HG03442 (cell line): Measurements from ENCODE around the gene CACNA2D3.
A peak's percentile ranks its signal among the peaks of the same experiment; 100 is the strongest.

Source experiments
- ATAC-seq: cut with Tn5 transposase; IDR thresholded peaks from one replicate; pipeline ENCODE4 v1.9.1; 2021; ENCODE audit warnings: mild to moderate bottlenecking, moderate library complexity; ENCODE audit not compliant: unreplicated experiment

CACNA2D3 gene

GRCh38 chr3:54826251-54826691 lies 703.9 kb downstream of the CACNA2D3 start:
- no peak for ATAC-seq

- ATAC-seq: no peak
Observed at GRCh38 chr3:54827056-54827687, 704.8 kb downstream of the CACNA2D3 start.

GRCh38 chr3:54827776-54828175 lies 705.4 kb downstream of the CACNA2D3 start:
- ATAC-seq: no peak

- no peak for ATAC-seq
Observed at GRCh38 chr3:54830658-54831057, 708.3 kb downstream of the CACNA2D3 start.

- no peak for ATAC-seq
Observed at GRCh38 chr3:54831112-54831511, 708.8 kb downstream of the CACNA2D3 start.

- no peak for ATAC-seq
Observed at GRCh38 chr3:54832876-54833275, 710.5 kb downstream of the CACNA2D3 start.

DNA sequence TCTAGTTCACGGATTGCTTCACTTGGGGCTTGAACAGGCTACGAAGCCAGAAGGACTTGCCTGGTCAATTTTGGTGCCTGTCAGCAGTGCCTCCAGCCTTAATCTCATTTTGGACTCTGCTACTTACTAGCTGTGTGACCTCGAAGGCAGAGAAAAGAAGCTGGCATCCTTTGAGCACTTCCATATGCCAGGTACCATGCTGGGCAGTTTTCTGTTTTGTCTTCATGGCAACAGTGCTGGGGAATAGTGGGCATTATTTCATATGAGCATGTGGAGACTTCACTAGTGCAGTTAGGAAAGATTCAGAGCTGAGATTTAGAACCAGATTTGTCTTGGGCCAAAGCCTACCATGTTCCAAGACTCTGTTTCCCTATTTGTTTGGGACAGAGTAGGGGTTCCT lies 713.3 kb downstream of the CACNA2D3 start:
- ATAC-seq: no peak

- no peak for ATAC-seq
Observed at GRCh38 chr3:54836871-54837270, 714.5 kb downstream of the CACNA2D3 start.

GRCh38 chr3:54837964-54838363 lies 715.6 kb downstream of the CACNA2D3 start:
- ATAC-seq: no peak

DNA sequence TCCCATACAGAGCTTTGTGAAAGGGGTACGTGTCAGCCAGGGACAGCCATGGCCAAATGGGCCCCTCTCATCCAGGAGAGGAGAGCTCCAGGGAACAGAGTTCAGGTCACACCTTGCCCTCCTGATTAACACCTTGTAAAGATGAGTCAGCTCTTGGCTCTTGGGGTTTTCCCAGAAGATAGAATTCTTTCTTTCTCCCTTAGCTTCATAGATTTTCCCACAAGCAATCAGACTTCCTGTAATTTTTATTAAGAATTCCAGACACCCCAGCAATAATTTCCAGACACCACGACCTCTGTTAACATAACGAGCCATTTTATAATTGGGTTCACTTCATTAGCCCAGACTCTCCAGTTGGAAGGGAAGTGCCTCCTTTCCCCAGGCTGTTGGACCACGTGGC lies 719.1 kb downstream of the CACNA2D3 start:
- ATAC-seq: no peak

DNA sequence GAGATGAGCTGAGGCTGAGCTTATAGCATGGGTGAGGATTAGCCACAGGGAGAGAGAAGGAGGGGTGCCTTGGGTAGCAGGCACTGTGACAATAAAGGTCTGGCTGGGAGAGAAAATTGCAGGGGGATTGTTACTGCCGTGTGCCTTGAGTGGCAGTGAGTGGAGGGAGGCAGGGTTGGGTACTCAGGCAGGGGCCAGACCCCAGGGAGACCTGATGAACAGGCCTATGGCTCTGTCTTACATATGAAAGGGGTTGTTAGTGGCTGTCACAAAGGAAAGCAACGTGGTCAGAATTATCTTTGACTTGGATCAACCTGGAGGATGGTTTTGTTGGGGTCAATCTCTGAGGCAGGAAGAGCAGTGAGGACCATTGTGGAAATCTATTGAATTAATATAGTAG lies 721.0 kb downstream of the CACNA2D3 start:
- no peak for ATAC-seq

- no peak for ATAC-seq
Observed at GRCh38 chr3:54844211-54844610, 721.9 kb downstream of the CACNA2D3 start.

DNA sequence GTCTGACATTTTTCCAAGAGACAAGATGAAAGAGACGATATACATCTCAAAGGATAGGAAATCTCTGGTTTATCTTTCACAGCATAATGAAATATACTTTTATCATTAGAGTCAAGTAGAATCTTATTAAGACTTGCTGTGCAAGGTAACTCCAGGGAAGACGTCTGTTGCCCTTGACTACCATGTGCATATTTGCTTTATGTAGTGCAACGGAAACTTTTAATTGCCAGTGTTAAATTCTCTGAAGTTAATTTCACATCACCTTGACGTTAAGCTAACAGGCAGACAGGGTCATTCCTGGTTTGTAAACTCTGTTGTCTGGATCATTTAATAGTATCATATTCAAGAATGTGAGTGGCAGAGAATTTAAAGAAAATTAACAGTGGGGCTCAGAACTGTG lies 722.7 kb downstream of the CACNA2D3 start:
- ATAC-seq: no peak

DNA sequence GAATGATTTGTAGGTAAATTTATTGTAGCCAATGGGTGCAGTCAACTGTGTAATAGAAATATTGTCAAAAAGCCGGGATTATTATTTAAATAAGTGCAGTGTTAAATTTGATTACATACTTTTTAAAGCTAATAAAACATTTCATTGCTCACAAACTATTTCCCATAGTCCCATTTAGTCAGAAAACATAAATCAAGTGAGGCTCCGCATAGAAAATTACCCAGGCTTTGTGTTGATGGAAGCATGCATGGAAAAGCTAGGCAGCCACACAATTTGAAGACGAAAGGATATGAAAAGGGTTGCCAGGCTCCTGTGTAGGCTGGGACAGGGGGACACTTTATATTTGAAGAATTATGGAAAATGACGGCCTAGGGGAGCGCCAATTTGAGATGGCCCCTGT lies 723.2 kb downstream of the CACNA2D3 start:
- no peak for ATAC-seq

DNA sequence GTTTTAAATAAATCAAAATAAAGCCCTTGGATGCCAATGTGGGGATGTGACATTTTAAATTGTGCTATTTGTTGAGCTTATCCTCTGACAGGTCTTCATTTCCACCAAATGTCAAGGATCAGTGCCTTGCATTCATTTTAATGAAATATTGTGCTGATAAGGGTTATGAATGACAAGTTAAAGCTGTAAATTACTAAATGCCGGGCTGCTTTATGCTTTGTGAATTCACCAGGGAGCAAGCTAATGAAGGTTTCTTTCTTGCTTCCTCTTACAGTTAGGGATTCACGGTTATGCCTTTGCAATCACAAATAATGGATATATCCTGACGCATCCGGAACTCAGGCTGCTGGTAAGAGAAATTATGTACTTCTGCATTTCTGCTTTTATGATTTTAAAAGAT lies 723.8 kb downstream of the CACNA2D3 start:
- ATAC-seq: no peak

DNA sequence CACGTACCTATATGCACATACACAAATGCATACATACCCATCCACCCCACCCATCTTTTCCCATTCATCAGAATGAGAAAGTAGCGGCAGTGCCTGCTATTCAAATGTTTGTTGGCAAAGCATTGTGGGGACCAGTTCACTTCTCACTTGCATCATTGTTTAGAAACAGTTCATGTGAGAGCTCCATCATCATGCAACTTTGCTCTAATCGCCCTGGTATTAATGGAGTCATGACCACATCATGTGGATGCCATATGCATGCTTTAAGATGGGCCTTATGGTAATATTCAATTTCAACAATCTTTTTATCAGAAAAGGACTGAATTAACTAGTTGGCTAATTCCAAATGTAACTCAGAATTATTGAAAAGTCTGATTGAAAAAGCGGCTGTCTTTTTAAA lies 725.0 kb downstream of the CACNA2D3 start:
- ATAC-seq: no peak

DNA sequence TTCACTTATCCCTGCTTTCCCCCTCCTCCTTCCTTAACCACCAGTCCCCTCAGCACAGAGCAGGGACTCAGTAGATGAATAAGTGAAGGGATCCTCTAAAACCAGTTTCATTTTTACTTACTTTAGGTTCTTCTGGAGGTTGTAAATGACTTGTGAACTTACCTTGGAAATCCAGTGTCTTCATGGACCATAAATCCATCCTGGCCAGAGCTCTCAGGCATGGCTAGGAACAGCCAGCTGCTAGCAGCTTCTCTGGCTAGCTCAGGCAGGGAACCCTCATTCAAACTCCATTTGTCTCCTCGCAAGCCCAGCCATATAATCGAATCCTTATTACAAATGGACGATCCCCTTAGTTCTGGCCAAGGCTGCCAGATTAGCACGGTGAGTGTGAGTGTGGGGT lies 727.0 kb downstream of the CACNA2D3 start:
- no peak for ATAC-seq

GRCh38 chr3:54850484-54851018 lies 728.2 kb downstream of the CACNA2D3 start:
- no peak for ATAC-seq

DNA sequence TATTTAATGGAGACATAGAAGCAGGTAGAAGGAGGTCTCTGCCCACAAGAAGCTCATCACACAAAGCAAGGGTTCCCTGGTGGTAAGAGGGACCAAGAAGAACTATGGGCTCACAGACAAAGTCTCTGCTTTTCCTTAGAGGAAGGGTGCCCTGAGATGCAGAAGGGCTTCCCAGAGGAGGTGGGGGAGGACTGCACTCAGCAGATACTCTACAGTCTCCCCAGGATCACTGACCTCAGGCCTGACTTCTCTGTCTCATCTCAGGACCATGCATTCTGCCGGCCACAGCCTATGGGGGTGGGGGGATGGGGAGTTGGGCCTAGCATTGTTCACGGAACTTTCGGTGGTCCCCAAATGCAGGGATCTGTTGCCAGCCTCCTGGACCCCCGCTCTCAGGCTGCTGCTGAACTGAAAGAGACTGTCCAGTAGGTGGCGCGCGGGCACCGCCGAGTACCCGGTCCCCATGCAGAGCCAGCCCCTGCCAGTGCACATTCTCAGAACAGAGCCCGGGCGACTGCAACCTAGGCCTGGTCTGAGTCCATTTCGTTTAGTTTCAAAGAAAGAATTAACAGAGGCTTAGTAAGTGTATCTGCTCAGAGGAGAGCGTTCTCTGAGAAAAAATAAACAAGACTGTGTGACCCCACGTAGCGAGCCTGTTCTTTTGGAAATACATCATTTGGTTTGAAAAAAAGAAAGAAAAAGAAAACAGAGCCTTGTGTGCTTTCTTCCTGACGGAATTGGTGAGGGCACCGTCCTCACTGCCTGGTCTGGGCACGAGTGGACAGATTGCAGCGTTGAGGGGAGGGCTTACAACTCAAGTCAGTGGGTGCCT lies 731.4 kb downstream of the CACNA2D3 start:
- peak; percentile 63 for ATAC-seq

- no peak for ATAC-seq
Observed at GRCh38 chr3:54856271-54856670, 733.9 kb downstream of the CACNA2D3 start.

- ATAC-seq: no peak
Observed at GRCh38 chr3:54857343-54857742, 735.0 kb downstream of the CACNA2D3 start.

DNA sequence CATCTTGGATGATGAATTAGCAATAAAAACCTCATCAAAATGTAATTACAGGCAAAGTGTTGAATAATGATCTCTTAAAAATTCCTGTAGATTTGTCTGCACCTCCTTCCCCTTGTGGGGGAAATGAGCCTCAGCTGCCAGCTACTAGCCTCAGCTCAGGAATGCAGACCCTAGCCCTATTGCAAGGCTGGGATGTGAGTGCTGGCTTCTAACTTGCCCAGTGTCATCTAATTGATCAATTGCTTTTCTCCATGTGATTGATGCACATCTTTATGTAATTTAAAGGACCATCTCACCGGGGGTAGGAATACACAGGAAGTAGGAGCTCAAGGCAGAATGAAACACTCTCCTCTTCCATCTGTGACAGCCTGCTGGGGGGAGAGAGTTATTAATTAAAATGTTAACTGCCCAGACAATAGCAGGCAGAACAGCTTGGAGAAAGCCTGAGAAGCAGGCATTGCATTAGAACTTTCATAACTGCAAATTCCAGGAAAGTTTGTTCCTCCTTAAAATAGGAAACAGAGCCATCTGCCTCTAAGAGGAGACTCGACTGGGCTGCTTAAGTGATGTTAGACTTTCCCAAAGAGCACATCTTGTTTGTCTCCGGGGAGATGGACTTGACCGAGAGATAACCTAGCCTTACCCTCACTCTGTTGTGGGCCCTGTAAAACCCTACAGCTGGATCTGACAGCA lies 735.9 kb downstream of the CACNA2D3 start:
- ATAC-seq: no peak
